H9 (cell line): ENCODE data around the gene RPS16. TPM values are rescaled to one million over a fixed set of nuclear protein-coding genes. Genes with fewer than 3 reads are reported as not detected.

ENCODE experiments used
- DNase-seq: peaks from one replicate; pipeline ENCODE4 v3.0.0-alpha.2; 2017
- H2AFZ ChIP-seq: one replicate; pipeline ENCODE4 v1.6.1; 2013; ENCODE audit warnings: mild to moderate bottlenecking, low read length, control low read depth, moderate library complexity
- H2AK5ac ChIP-seq: 2 replicates; pipeline ENCODE4 v1.6.1; 2013; ENCODE audit warnings: low read length, control low read depth, mixed read lengths; ENCODE audit not compliant: insufficient read length
- H2BK120ac ChIP-seq: one replicate; pipeline ENCODE4 v1.6.1; 2013; ENCODE audit warnings: low read depth, mild to moderate bottlenecking, low read length, control low read depth, inconsistent platforms; ENCODE audit not compliant: poor library complexity, severe bottlenecking
- H2BK12ac ChIP-seq: 2 replicates; pipeline ENCODE4 v1.6.1; 2013; ENCODE audit warnings: low read length, control low read depth, mixed read lengths, low read depth; ENCODE audit not compliant: insufficient read length
- H2BK15ac ChIP-seq: 2 replicates; pipeline ENCODE4 v1.6.1; 2013; ENCODE audit warnings: low read depth, low read length, control low read depth
- H2BK20ac ChIP-seq: one replicate; pipeline ENCODE4 v1.6.1; 2013; ENCODE audit warnings: low read depth, mild to moderate bottlenecking, low read length, control low read depth, inconsistent platforms; ENCODE audit not compliant: poor library complexity, severe bottlenecking
- H2BK5ac ChIP-seq: 2 replicates; pipeline ENCODE4 v1.6.1; 2013; ENCODE audit warnings: low read length, control low read depth, mixed read lengths; ENCODE audit not compliant: insufficient read length
- H3K14ac ChIP-seq: 2 replicates; pipeline ENCODE4 v1.6.1; 2013; ENCODE audit warnings: low read length, control low read depth; ENCODE audit not compliant: insufficient read depth
- H3K18ac ChIP-seq: 2 replicates; pipeline ENCODE4 v1.6.1; 2013; ENCODE audit warnings: low read depth, mild to moderate bottlenecking, mixed read lengths, low read length, control low read depth; ENCODE audit not compliant: insufficient read length
- H3K23ac ChIP-seq: 2 replicates; pipeline ENCODE4 v1.6.1; 2013; ENCODE audit warnings: low read length, control low read depth, mixed read lengths, low read depth; ENCODE audit not compliant: insufficient read length
- H3K23me2 ChIP-seq: 2 replicates; pipeline ENCODE4 v1.6.1; 2013; ENCODE audit warnings: low read depth, mild to moderate bottlenecking, mixed read lengths, low read length, control low read depth; ENCODE audit not compliant: insufficient read length, poor library complexity, severe bottlenecking
- H3K27ac ChIP-seq: 2 replicates; pipeline ENCODE4 v1.5.1; 2013; ENCODE audit warnings: low read length, control low read depth, mixed read lengths, low read depth; ENCODE audit not compliant: insufficient read length
- H3K27me3 ChIP-seq: 2 replicates; pipeline ENCODE4 v1.6.1; 2013; ENCODE audit warnings: low read length, control low read depth, inconsistent platforms; ENCODE audit not compliant: insufficient read depth
- H3K4ac ChIP-seq: 2 replicates; pipeline ENCODE4 v1.6.1; 2013; ENCODE audit warnings: low read depth, mild to moderate bottlenecking, control low read depth, inconsistent platforms, low read length, moderate library complexity
- H3K4me1 ChIP-seq: 2 replicates; pipeline ENCODE4 v1.6.1; 2013; ENCODE audit warnings: low read length, control low read depth, inconsistent platforms; ENCODE audit not compliant: insufficient read depth
- H3K4me2 ChIP-seq: 2 replicates; pipeline ENCODE4 v1.6.1; 2013; ENCODE audit warnings: low read length, control low read depth, mixed read lengths; ENCODE audit not compliant: insufficient read length, insufficient read depth
- H3K56ac ChIP-seq: 2 replicates; pipeline ENCODE4 v1.6.1; 2013; ENCODE audit warnings: low read depth, mild to moderate bottlenecking, mixed read lengths, low read length, control low read depth; ENCODE audit not compliant: insufficient read length
- H3K79me1 ChIP-seq: 2 replicates; pipeline ENCODE4 v1.6.1; 2013; ENCODE audit warnings: low read depth, mild to moderate bottlenecking, moderate library complexity, low read length, control low read depth, inconsistent platforms; ENCODE audit not compliant: insufficient read depth, poor library complexity, severe bottlenecking
- H3K79me2 ChIP-seq: 2 replicates; pipeline ENCODE4 v1.6.1; 2013; ENCODE audit warnings: low read length, control low read depth, inconsistent platforms; ENCODE audit not compliant: insufficient read depth
- H3K9ac ChIP-seq: 2 replicates; pipeline ENCODE4 v1.6.1; 2013; ENCODE audit warnings: low read length, control low read depth, mixed read lengths; ENCODE audit not compliant: insufficient read length; ENCODE audit errors: extremely low read depth
- H3K9me3 ChIP-seq: one replicate; pipeline ENCODE4 v1.6.1; 2013; ENCODE audit warnings: low read depth, low read length, inconsistent platforms; ENCODE audit not compliant: control insufficient read depth
- H3T11ph ChIP-seq: one replicate; pipeline ENCODE4 v1.6.1; 2013; ENCODE audit warnings: mild to moderate bottlenecking, low read length, control low read depth, inconsistent platforms
- H4K20me1 ChIP-seq: one replicate; pipeline ENCODE4 v1.6.1; 2013; ENCODE audit not compliant: control insufficient read depth, insufficient read length, insufficient read depth
- H4K5ac ChIP-seq: 2 replicates; pipeline ENCODE4 v1.6.1; 2013; ENCODE audit warnings: low read depth, mild to moderate bottlenecking, mixed read lengths, low read length, control low read depth; ENCODE audit not compliant: insufficient read length
- H4K8ac ChIP-seq: replicated peaks from 2 replicates; pipeline ENCODE4 v1.6.1; 2013; ENCODE audit warnings: low read length, control low read depth, mixed read lengths, low read depth; ENCODE audit not compliant: insufficient read length
- H4K91ac ChIP-seq: 2 replicates; pipeline ENCODE4 v1.6.1; 2013; ENCODE audit warnings: low read depth, mild to moderate bottlenecking, moderate library complexity, mixed read lengths, low read length, control low read depth; ENCODE audit not compliant: insufficient read length
- H3K27ac Mint-ChIP-seq, 3 experiments: 2 replicates in 2 of 3; 3 replicates in 1 of 3; pipeline ENCODE4 v1.8.0; 2020 to 2021; ENCODE audit warnings: mixed read lengths in 3 of 3, mild to moderate bottlenecking in 1 of 3, moderate library complexity in 1 of 3
- H3K27me3 Mint-ChIP-seq: 2 replicates; pipeline ENCODE4 v1.8.0; 2021; ENCODE audit warnings: low read depth, mild to moderate bottlenecking, moderate library complexity, mixed read lengths
- H3K36me3 Mint-ChIP-seq, 3 experiments: 2 replicates in 2 of 3; 3 replicates in 1 of 3; pipeline ENCODE4 v1.8.0; 2020 to 2021; ENCODE audit warnings: low read depth in 3 of 3, mixed read lengths in 3 of 3; ENCODE audit not compliant: insufficient read depth in 1 of 3
- H3K4me1 Mint-ChIP-seq, 2 experiments: 2 replicates each; pipeline ENCODE4 v1.8.0; 2020; ENCODE audit warnings: mixed read lengths in 2 of 2
- H3K4me3 Mint-ChIP-seq, 2 experiments: 2 replicates in 1 of 2; 3 replicates in 1 of 2; pipeline ENCODE4 v1.8.0; 2020 to 2021; ENCODE audit warnings: mild to moderate bottlenecking in 2 of 2, mixed read lengths in 2 of 2, moderate library complexity in 1 of 2
- H3K9me3 Mint-ChIP-seq, 2 experiments: 2 replicates in 1 of 2; 3 replicates in 1 of 2; pipeline ENCODE4 v1.8.0; 2020; ENCODE audit warnings: mild to moderate bottlenecking in 2 of 2, mixed read lengths in 2 of 2, moderate library complexity in 1 of 2
- CTCF ChIP-seq: fragments of 200-600 bp; sonication (generic); conservative IDR thresholded peaks from 3 replicates; pipeline ENCODE4 v1.8.0; 2021; ENCODE audit warnings: antibody characterized with exemption, mild to moderate bottlenecking
- WGBS: extraction: QIAGEN DNeasy Blood & Tissue Kit; methylation state at CpG from one replicate; pipeline ENCODE4 v1.1.7; 2013; ENCODE audit warnings: missing lambda C conversion rate, low lambda C conversion rate, mixed read lengths; ENCODE audit not compliant: insufficient read length; ENCODE audit errors: extremely low coverage; 5-methylcytosine and 5-hydroxymethylcytosine counted together
- total RNA-seq: library from RNA; stranded (reverse); gene quantifications from 2 replicates; pipeline ENCODE4 v1.2.1, GENCODE V29; 2021

The RPS16 gene
- total RNA-seq, 1 experiment from 2014 or later: 2,711 TPM

- Histone ChIP-seq H3K79me2 (no peaks in the 10 kb centered on the region), H2BK120ac (no peak overlapping the region), H2AK5ac (no peak overlapping the region), H2BK15ac (no peak overlapping the region), H3K4ac (no peak overlapping the region), H4K91ac (no peak overlapping the region), H3K14ac (no peak overlapping the region), H2AFZ (no peak overlapping the region), H3K23ac (no peak overlapping the region), H3K18ac (no peak overlapping the region), H3K23me2 (no peaks in the 10 kb centered on the region), H3K56ac (no peak overlapping the region), H3K4me2 (no peak overlapping the region), H4K8ac (no peak overlapping the region), H4K5ac (no peak overlapping the region), H2BK5ac (no peak overlapping the region), H3K9ac (no peak overlapping the region), H3K9me3 (no peaks in the 10 kb centered on the region), H3K79me1 (no peaks in the 10 kb centered on the region), H3K27ac (no peak overlapping the region), H3T11ph (no peak overlapping the region), H2BK20ac (no peak overlapping the region), H2BK12ac (no peak overlapping the region), H4K20me1 (no peaks in the 10 kb centered on the region), H3K27me3 (no peaks in the 10 kb centered on the region), H3K4me1 (no peaks in the 10 kb centered on the region)
- Mint-ChIP-seq H3K4me1 (peaks cover 0 to 5% of the 10 kb centered on the region in 2 experiments; a peak in 1 of 4 replicates), H3K4me3 (no peak overlapping the region), H3K36me3 (peaks cover 50 to 86% (median 82%) of the 10 kb centered on the region in 3 experiments; a peak in 6 of 7 replicates), H3K9me3 (no peaks in the 10 kb centered on the region; a peak in 1 of 5 replicates), H3K27me3 (no peaks in the 10 kb centered on the region; the same call in 1 of the 2 replicates), H3K27ac (no peak overlapping the region)
- no peak for DNase-seq
- TF ChIP-seq CTCF: no peak
- WGBS: no CpG with 5 or more reads among the region's 32 CpGs
Observed at GRCh38 chr19:39472746-39473442, 37.1 kb upstream of the RPS16 start.
